Caco-2 (cell line): ENCODE measurements around the gene CRACR2A. TPM values are rescaled to one million over a fixed set of nuclear protein-coding genes. Genes with fewer than 3 reads are reported as not detected.

Experiments used
- BruUV-seq: library from RNA; stranded (reverse); fragments of 400-500 nt; replicated peaks from 2 replicates; lab custom pipeline; 2021; lab: Mats Ljungman, UMichigan
- CTCF ChIA-PET: fragments of 300-600 bp; sonication (Branson Sonifier 250); formaldehyde crosslinking; loops from one replicate; lab custom pipeline; 2022; ENCODE audit warnings: antibody characterized with exemption; lab: Charles Lee
- POLR2A ChIA-PET: fragments of 300-600 bp; sonication (Branson Sonifier 250); formaldehyde crosslinking; loops from one replicate; lab custom pipeline; 2022; ENCODE audit warnings: antibody characterized with exemption; lab: Charles Lee
- DNase-seq, 2 experiments: peaks; one replicate each; pipeline versions ENCODE4 v3.0.0 to v3.0.0-alpha.2; 2020 to 2022
- H3K27me3 ChIP-seq: replicated peaks from 2 replicates; pipeline ENCODE4 v1.6.0; 2011; ENCODE audit warnings: low read length; ENCODE audit not compliant: control insufficient read depth, insufficient read depth
- H3K36me3 ChIP-seq: 2 replicates; pipeline ENCODE4 v1.5.1; 2011; ENCODE audit warnings: low read length; ENCODE audit not compliant: control insufficient read depth, insufficient read depth
- H3K4me1 ChIP-seq: fragments of 250-450 bp; sonication (Bioruptor Pico); 2 replicates; pipeline ENCODE4 v1.5.1; 2020; ENCODE audit warnings: mild to moderate bottlenecking
- H3K4me3 ChIP-seq: 2 replicates; pipeline ENCODE4 v1.5.1; 2011; ENCODE audit warnings: low read depth, mild to moderate bottlenecking, control low read depth, low read length
- H3K9me3 ChIP-seq: fragments of 250-450 bp; sonication (Bioruptor Pico); 2 replicates; pipeline ENCODE4 v1.5.1; 2020; ENCODE audit warnings: mild to moderate bottlenecking, moderate library complexity
- H3K27ac Mint-ChIP-seq: one replicate; pipeline ENCODE4 v1.8.0; 2022; ENCODE audit warnings: mixed read lengths; ENCODE audit not compliant: unreplicated experiment
- H3K27me3 Mint-ChIP-seq: one replicate; pipeline ENCODE4 v1.8.0; 2022; ENCODE audit warnings: mixed read lengths; ENCODE audit not compliant: insufficient read depth, unreplicated experiment
- H3K36me3 Mint-ChIP-seq: one replicate; pipeline ENCODE4 v1.8.0; 2022; ENCODE audit warnings: mild to moderate bottlenecking, mixed read lengths; ENCODE audit not compliant: insufficient read depth, unreplicated experiment
- H3K4me1 Mint-ChIP-seq: one replicate; pipeline ENCODE4 v1.8.0; 2022; ENCODE audit warnings: low read depth, mixed read lengths; ENCODE audit not compliant: unreplicated experiment
- H3K4me3 Mint-ChIP-seq: one replicate; pipeline ENCODE4 v1.8.0; 2022; ENCODE audit warnings: mild to moderate bottlenecking, moderate library complexity, mixed read lengths; ENCODE audit not compliant: unreplicated experiment
- H3K9me3 Mint-ChIP-seq: one replicate; pipeline ENCODE4 v1.8.0; 2022; ENCODE audit warnings: mixed read lengths; ENCODE audit not compliant: unreplicated experiment
- CTCF ChIP-seq, 2 experiments: fragments of 200-600 bp in 1 of 2; IDR thresholded peaks; 1 replicate in 1 of 2; 2 replicates in 1 of 2; pipeline versions ENCODE4 v1.5.1 to v1.8.0; 2011 to 2022; ENCODE audit warnings: antibody characterized with exemption in 1 of 2, control low read depth in 1 of 2, inconsistent platforms in 1 of 2, low read depth in 1 of 2, low read length in 1 of 2, mild to moderate bottlenecking in 1 of 2, moderate library complexity in 1 of 2; ENCODE audit not compliant: insufficient read depth in 1 of 2, severe bottlenecking in 1 of 2, unreplicated experiment in 1 of 2
- intact Hi-C: fragments of 100-400 bp; cut with micrococcal nuclease; formaldehyde crosslinking; loops from one replicate; pipeline ENCODE4 v1.10.0; 2022; ENCODE audit not compliant: unreplicated experiment
- total RNA-seq: library from RNA; stranded (reverse); gene quantifications from 2 replicates; pipeline ENCODE4 v1.2.3, GENCODE V29; 2022

Gene CRACR2A
- total RNA-seq, 1 experiment from 2014 or later = 16.5 TPM

DNA sequence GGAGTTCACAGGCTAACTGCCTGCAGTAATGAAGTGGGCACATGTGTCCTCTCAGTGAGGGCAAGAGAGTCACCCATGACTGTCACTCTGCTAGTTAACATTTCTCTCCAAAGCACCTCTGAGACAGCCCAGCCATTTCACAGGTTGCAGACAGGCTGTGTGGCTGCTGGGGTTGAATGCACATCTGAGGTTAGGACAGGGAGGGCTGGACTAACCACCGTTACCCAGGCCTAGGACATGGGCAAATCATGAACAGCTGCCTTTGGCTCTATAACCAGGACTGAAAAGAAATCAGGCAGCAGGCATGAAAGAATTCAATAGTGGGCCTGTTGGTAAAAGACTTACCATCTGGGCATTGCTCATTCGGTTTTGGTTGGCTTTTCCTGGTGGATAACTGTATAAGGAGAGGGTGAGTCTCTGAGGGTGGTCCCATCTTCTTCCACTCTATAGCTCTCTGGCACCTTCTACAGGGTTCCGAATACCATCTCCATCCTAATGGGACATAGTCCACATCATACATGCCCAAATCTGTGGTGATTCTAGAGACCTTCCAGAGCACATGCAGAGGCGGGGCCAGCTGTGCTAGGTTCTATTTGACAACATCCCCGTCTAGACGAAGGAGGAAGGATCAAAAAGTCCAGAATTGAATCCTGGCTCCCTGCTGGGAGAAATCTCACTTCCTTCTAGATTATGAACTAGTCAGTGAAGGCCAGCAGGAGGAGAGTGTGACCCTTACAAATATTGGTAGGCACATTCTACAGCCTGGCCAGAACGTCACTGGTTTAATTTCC, 10.8 kb downstream of the CRACR2A start:
- intact Hi-C loops = no loop called here
- CTCF ChIA-PET = no interaction called here
- H3K36me3 ChIP-seq = no peaks in the 10 kb centered on the region
- BruUV-seq = no TSS peak
- H3K4me1 ChIP-seq = peaks cover 8% of the 10 kb centered on the region; the same call in 1 of the 2 replicates
- H3K4me3 ChIP-seq = no peak overlapping the region
- H3K27ac Mint-ChIP-seq = no peak overlapping the region
- H3K4me3 Mint-ChIP-seq = no peak overlapping the region
- H3K36me3 Mint-ChIP-seq = no peaks in the 10 kb centered on the region
- H3K4me1 Mint-ChIP-seq = peaks cover 10% of the 10 kb centered on the region
- no peaks in the 10 kb centered on the region for H3K27me3 ChIP-seq
- H3K9me3 ChIP-seq = no peaks in the 10 kb centered on the region
- H3K27me3 Mint-ChIP-seq = no peaks in the 10 kb centered on the region
- no peak for DNase-seq
- POLR2A ChIA-PET = no interaction called here
- TF ChIP-seq CTCF (IDR thresholded peaks at IDR 0.05; ENCODE audit: insufficient read depth in 1 of 2, low read depth in 1 of 2, low read length in 1 of 2, severe bottlenecking in 1 of 2, unreplicated experiment in 1 of 2) = no peak
- H3K9me3 Mint-ChIP-seq = no peaks in the 10 kb centered on the region

DNA sequence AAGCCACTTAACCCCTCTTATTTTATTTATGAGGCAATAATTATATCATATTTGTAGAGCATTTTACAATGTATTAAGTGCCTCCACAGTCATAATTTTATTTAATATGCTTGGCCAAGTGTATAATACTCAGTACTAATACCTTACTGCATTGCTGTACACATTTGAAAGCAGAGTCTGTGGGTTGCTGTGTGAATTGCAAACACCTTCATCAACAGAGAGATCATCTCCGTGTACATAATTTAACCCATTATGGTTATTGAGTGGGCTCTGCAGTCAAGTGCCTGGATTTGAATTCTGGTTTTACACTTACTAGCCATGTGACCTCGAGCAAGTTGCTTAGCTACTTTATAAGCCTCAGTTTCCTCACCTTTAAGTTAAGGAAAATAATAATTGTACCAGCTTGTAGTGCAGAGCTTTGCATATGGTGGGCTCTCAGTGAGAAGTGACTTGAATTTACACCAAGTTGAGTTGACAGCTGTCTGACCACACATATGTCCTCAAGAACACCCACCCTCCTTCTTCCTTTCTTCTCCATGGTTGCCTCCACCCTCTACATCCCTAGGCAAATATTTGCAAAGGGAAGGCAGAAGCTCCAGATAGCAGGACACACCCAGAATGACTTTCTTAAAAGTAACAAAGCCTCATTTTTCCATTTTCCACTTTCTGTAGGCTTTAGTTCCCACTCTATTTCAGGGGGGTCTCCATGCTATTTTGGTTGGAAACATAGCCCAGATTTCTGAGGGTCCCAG, 12.3 kb downstream of the CRACR2A start:
- TF ChIP-seq CTCF (IDR thresholded peaks at IDR 0.05; ENCODE audit: insufficient read depth in 1 of 2, low read depth in 1 of 2, low read length in 1 of 2, severe bottlenecking in 1 of 2, unreplicated experiment in 1 of 2) = no peak
- H3K9me3 Mint-ChIP-seq = no peaks in the 10 kb centered on the region
- H3K4me1 ChIP-seq = peaks cover 8% of the 10 kb centered on the region; the same call in 1 of the 2 replicates
- no peak overlapping the region for H3K4me3 Mint-ChIP-seq
- POLR2A ChIA-PET = no interaction called here
- H3K27me3 Mint-ChIP-seq = no peaks in the 10 kb centered on the region
- CTCF ChIA-PET = no interaction called here
- no peak for DNase-seq
- no peaks in the 10 kb centered on the region for H3K9me3 ChIP-seq
- H3K4me3 ChIP-seq = no peak overlapping the region
- H3K27ac Mint-ChIP-seq = no peak overlapping the region
- intact Hi-C loops = no loop called here
- no peaks in the 10 kb centered on the region for H3K36me3 Mint-ChIP-seq
- H3K27me3 ChIP-seq = no peaks in the 10 kb centered on the region
- H3K4me1 Mint-ChIP-seq = peaks cover 10% of the 10 kb centered on the region
- H3K36me3 ChIP-seq = no peaks in the 10 kb centered on the region
- BruUV-seq = no TSS peak

GRCh38 chr12:3735432-3735831, 17.5 kb downstream of the CRACR2A start:
- Mint-ChIP-seq H3K9me3 (no peaks in the 10 kb centered on the region), H3K4me1 (no peaks in the 10 kb centered on the region), H3K27ac (no peak overlapping the region), H3K36me3 (no peaks in the 10 kb centered on the region), H3K27me3 (no peaks in the 10 kb centered on the region), H3K4me3 (no peak overlapping the region)
- no TSS peak for BruUV-seq
- H3K4me1 ChIP-seq = no peaks in the 10 kb centered on the region
- no peaks in the 10 kb centered on the region for H3K9me3 ChIP-seq
- no peak overlapping the region for H3K4me3 ChIP-seq
- intact Hi-C loops = no loop called here
- DNase-seq = no peak
- ChIA-PET POLR2A (no interaction called here), CTCF (no interaction called here)
- no peaks in the 10 kb centered on the region for H3K36me3 ChIP-seq
- no peaks in the 10 kb centered on the region for H3K27me3 ChIP-seq
- TF ChIP-seq CTCF (IDR thresholded peaks at IDR 0.05; ENCODE audit: insufficient read depth in 1 of 2, low read depth in 1 of 2, low read length in 1 of 2, severe bottlenecking in 1 of 2, unreplicated experiment in 1 of 2) = no peak
